LHCN-M2 (cell line): ENCODE data around the gene DTNBP1. TPM values are rescaled to one million over a fixed set of nuclear protein-coding genes. Genes with fewer than 3 reads are reported as not detected.

ENCODE experiments used
- DNase-seq: peaks from one replicate; pipeline ENCODE4 v3.0.0-alpha.2; 2012; ENCODE audit warnings: low read depth
- total RNA-seq: library from RNA; depleted of rRNA; stranded (reverse); fragments of >200 nt; gene quantifications from 2 replicates; pipeline ENCODE4 v1.2.3, GENCODE V29; 2014

DTNBP1 gene
- total RNA-seq, 1 experiment from 2014 or later, result 6.1 TPM

DNA sequence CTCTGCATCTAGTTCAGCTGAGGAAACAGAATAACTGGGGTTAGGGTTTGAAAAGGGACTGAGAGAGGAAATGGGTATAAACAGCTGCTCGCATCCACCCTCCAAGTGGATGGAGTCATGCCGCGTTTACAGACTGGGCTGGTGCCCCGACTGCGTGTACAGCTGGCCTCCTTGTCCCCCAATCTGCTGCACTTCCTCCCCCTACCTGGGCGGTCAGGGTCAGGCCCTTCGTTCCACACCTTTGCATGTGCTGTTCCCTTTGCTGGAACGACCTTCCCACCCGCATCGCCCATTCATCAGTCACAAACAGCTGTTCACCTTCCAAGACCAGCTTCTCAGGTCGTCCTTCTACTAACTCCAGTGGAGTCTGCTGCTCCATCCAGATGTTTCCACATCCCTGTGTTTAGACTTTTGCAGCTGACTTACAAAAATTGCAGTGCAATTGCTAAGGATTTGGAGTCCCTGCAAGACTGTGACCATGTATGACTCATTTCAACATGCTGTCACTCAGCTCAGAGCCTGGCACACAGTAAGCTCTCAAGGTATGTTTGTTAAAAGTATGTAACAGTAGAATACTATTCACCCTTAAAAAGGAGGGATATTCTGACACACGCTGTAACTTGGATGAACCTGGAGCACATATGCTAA, 129.3 kb downstream of the DTNBP1 start:
- no peak for DNase-seq

DNA sequence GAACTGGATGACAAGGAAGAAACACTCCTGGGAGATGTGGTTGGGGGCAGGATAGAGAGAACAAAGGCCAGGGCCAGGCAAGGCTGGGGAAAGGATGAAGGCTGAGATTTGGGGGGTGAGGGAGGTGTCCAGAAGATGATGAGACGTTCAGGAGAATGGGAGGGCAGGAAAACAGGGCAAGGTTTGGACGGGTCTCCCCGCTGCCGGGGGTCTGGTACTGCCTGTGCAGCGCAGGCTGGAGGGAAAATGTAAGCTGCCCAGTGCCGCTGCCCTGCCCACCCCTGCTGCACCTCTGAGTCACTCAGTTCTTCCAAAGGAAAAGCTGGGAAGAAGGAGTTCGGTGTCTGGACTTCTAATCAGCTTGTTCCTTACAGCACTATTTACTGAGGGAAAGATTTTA, 130.9 kb downstream of the DTNBP1 start:
- DNase-seq, result no peak

DNA sequence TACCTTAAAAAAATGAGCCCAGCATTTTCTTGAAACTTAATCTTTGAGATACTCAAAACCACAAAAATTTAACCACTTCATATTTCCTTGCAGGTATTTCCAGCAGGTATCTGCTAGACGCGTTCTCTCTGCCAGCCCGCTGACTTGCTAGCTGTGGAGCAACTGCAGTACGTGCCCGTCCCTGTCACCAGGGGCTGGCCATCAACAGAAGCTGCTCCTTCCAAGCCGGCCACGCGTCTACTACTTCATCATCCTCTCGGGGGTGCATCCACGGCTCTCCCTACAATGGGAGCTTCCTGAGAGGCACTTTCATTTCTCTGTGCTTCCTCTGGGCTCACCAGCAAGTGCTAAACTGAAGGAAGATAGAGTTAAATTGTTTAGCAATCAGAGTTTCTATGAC, 132.4 kb downstream of the DTNBP1 start:
- DNase-seq, result no peak

DNA sequence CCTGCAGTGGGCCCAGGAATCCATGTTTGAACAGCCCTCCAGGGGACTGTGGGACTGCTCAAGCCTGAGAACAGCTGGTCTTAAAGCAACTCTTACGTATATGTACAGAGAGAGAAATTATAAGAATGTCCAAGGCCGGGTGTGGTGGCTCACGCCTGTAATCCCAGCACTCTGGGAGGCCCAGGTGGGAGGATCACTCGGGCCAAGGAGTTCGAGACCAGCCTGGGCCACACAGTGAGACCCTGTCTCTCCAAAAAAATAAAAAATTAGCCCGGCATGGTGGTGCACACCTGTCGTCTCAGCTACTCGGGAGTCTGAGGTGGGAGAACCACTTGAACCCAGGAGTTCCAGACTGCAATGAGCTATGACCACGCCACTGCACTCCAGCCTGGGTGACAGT, 134.0 kb downstream of the DTNBP1 start:
- no peak for DNase-seq

DNA sequence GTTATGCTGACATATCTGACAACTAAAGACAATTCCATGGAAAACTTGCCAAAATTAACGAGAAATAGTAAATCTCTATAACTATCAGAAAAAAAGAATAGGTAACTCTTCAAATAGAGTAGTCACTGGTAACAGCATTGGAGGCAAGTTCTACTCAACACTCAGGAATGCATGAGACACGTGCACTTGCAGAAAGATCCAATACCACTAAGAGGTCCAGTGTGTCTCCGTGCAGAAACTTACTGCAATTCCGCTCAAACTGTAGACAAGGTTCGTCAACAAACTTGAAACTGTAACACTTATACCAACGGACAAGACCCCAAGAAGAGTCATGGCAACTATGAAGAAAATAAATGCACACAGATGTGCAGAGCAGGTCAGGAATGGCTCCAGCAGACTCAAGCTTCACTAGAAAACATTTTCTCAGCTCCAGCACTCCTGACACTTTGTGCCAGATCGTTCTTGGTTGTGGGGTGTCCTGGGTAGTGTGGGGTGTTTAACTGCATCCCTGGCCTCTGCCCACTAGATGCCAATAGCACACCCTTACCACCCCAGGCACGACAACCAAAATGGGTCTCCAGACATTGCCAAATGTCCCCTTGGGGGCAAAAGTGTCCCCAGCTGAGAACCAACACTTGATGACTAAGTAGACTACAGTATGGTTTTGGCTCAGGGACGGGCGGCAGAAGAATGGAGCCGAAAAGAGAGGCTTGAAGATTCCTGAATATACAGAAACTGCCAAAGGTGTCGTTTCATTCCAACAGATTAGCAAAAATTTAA, 134.8 kb downstream of the DTNBP1 start:
- DNase-seq, result no peak

DNA sequence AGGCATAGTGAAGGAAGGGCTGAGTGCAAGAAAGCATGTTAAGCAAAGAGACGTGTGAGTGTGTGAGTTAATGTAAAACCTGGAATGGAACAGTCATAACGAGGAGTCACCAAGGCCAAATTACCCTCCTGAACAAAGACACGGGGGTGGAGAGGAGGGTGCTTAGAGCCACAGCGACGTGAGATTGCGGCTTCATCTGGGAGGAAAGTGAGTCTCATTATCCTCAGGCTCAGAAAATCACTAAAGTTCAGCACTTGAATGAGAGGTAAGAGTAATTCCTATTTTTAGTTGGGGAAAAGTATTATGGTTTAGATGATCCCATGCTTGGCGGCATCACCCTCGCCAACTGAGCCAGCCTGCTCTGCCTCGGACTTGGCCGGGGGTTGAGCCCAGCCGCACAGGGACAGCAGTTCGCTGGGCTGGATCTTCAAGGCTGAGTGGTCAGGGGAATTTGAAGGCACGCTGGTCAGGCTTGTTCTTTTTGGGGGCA, 136.6 kb downstream of the DTNBP1 start:
- DNase-seq, result no peak

DNA sequence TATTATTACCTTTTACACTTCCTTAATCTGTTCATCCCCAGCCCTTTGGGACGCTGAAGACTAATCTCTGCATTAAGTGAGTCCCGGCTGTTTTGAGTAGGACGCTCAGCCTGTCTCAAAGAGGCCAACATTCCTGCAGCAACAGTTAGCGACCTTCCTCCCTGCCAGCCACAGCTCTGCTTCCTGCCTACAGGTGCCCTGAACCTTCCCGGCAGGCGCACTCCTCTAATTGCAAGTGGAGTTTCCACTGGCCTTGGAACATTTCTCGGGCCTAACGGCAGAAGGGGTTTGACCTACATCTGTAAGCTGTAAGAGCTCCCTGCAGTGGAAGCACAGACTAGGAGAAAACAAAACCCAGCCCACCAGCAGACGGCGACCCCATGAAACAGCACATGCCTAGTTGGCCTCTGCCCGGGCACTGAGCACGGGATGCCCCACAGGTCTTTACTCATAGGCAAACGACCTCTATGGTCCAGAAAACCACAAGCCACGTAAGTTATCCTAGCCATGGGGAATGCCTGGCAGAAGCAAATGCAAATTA, 137.9 kb downstream of the DTNBP1 start:
- no peak for DNase-seq

DNA sequence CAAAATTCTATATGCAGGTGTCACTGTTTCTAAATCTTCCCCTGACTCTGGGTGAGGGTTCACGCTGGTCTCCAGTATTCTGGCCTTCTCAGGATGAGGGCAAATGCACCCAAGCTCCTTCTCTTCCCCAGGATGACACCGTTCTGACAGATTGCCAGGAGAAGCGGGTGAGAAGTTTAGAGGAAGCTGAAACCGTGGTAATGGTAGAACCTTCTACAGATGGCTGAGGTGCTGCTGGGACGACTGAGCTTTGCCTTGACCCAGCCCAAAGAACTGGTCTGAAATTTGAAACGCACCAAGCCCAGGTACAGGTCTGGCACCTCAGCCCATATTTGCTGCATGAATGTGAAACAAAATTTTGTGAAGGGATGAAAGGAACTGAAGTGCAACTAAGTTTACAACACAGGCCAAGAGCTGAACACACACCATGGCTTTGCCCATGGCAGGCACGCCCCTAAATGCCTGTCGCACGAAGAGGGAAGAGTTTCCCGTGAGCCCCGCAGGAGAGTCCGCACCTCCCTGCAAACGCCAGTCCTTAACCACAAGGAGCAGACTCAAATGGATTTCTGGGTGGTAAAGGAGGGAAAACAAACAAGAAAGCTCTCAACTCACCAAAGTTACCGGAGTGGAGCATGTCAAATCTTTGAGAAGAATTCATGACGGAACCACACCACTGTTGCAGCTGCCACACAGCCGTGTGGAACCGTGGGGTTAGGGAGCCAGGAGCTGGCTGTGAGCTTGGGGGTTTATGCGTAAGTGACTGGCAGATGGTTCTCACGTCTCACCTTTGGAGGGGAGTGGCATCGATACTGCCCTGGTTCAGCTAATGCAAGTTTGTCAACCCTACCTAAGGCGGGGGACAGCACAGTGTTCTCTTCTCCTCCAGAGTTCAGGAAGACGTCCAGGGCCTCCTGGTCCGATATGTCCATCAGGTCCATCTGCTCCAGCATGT, 138.9 kb downstream of the DTNBP1 start:
- no peak for DNase-seq

DNA sequence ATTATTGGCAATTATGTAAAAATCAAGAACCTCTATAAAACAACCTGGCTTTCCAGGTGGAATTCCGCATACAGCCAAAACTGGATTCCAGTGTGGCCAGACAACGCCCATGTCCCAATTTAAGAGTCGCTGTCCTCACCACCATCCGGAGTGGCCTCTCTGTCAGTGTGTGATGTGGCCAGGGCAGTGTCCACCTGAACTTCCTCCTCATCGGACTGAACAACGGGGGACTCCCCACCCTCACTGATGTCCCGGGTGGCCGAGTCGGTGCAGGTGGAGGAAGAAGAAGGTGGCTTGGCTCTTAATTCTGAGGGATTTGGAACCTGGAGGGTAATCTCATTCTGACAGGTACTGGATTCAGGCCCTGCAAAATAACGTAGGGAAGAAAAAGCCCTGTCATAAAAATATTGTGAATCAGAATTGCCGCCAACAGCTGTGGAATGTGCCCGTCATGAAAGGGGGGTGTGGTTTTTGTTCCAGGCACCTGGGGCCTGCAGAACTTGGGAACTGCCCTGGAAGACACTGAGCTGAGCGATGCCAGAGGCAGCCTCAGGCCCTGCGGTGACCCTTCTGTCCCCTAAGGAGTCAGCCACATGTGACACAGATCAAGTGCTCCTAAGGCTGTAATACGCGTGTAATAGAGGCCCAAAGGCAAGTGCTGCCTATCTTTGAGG, 139.8 kb downstream of the DTNBP1 start:
- DNase-seq, result no peak

DNA sequence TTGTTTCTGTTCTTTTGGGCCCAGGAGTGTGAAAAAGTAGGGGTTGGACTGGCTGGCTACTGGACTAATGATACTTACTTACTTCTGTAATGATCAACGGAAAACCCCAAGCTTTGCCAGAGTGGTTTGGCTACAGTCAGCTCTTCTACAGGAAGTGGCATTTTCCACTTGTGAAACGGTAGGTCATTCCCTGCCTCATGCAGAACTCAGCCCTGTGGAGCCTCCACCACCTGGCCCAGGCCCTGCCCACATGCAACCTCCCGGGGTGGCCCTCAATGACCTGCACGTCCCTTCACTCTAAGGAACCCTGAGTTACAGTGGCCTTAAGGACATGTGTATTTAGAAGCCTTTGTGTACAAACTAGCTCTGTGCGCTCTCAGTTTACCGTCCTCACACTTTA, 140.4 kb downstream of the DTNBP1 start:
- DNase-seq, result no peak

DNA sequence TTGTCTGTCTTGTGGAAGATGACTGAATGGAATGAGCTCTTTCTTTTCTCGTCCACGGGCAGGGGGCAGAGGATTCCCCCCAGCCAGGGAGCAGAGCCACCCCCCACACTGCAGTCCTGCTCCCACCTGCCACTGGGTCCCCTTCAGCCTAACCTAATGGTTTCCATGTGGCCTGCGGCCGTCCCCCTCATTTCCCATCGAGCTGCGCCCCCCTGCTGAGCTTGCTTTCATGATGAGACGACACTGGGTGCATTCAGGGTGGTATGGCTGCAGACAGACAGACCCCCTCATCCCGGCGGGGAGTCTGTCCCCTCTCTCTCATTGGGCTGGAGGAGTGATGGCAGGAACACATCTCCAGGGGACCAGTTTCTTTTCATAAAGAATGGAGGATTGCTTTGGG, 140.8 kb downstream of the DTNBP1 start:
- no peak for DNase-seq

DNA sequence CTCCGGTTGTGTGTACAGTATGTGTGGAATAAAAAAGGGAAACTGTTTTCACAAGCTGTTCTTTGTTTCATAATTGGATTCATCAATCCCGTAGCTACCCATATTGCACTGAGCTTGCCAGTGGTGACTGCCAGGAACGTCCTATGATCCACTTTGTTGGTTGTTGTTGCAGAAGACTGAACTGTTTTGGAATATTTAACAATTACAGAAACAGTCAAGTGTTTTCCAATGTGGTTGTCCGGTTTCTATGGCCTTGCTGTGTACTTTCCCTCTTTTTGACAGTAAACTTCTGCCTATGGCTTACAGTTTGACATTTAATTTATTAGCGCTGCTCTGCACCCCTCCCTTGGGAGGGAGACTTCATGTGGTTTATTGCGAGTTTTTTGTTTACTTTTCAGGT, 141.2 kb downstream of the DTNBP1 start:
- no peak for DNase-seq

DNA sequence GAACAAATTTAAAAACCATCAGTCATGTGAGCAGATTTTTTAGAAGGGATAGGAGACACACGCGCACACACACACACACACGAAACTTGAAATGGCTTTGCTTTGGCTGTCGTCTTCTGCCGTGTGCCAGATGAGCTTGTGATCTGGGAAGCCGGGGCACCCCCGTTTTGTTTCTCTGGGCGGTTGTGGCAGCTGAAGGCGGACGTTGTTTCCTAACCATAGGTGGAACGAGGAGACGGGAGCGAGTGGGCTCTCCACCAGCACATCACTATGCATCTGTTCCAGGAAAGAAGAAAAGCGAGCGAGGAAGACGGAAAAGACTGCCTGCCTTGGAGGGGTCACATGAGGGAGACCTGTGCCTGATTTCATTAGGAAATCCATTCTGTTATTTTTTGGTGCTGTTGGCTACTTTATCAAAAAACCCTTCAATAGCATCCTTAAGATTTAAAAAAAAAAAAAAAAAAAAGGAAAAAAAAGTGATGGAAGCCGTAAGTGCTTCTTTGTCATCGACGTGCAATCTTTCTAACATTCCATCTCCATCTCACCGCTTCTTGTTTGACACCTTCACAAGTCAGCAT, 142.1 kb downstream of the DTNBP1 start:
- DNase-seq, result no peak

DNA sequence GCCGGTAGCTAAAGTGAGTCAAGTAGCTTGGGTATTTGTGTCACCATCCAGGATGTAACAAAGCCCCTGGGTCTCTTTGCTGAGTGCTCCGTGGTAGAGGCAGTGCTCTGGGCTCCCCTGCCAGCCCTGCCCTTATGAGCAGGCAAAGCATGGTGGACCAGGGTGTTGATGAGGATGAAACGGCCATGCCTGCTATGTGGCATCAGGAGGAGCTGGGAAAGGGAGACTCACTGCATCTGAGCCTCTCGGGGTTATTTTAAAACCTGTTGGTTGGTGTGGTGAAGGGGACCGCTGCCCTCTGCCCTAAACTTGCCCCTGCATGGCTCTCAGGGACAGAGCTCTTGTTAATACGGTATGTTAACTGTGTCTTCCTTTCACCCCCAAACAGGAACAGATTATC, 143.1 kb downstream of the DTNBP1 start:
- DNase-seq, result no peak

DNA sequence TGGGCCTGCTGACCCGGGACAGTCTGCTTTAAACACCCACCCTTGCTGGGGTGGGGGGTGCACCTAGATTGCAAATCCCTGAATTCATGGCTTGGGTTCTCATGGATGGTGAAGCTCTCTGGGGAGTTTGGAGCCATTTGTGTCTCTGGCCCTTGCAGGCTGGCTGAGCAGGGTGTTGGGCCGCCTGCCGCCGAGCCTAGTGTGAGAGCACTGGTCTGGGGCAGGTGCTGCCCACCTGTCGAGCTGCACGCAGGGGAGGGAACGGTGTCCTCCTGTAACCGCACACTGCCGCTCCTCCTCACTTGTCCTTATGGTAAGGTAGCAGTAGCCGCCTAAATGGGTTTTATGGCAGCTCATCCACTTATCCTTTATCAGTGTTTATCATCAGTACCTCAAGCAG, 143.9 kb downstream of the DTNBP1 start:
- no peak for DNase-seq

DNA sequence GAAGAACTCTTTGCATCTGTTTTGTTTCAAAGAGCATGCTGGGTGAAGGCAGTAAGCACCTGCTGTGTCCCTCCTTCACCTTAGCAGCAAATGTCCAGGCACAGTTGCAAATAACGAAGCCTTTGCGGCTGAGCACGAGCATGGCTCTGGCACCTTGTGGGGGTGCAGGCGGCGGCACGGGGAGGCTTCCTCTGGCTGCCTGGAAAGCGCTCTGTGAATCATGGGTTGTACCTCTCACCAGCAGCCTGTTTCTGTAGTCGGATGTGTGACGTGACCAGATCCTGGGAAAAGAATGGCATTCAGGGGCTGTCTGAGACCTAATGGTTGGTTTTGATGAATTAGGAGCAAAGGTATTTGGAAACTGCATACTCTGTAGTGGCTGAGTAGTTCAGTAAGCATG, 144.8 kb downstream of the DTNBP1 start:
- no peak for DNase-seq

DNA sequence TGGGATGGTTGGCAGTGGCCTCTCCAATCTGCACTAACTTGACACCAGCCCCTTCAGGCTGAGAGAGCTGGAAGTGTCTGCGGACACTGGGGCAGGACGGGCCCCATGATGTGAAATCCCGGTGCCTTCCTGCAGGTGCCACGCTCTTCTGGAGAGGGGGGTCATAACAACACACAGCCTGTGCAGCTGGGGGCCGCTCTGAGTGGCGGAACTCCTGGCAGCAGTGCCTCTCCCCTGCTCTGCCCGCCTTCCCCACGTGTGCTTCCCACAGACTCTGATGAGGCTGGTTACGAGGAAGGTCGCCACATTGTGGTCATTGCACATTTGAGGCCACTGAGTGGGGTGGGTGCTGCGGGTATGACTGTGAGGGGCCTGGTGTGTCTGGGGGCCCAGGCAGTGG, 145.2 kb downstream of the DTNBP1 start:
- DNase-seq, result no peak

DNA sequence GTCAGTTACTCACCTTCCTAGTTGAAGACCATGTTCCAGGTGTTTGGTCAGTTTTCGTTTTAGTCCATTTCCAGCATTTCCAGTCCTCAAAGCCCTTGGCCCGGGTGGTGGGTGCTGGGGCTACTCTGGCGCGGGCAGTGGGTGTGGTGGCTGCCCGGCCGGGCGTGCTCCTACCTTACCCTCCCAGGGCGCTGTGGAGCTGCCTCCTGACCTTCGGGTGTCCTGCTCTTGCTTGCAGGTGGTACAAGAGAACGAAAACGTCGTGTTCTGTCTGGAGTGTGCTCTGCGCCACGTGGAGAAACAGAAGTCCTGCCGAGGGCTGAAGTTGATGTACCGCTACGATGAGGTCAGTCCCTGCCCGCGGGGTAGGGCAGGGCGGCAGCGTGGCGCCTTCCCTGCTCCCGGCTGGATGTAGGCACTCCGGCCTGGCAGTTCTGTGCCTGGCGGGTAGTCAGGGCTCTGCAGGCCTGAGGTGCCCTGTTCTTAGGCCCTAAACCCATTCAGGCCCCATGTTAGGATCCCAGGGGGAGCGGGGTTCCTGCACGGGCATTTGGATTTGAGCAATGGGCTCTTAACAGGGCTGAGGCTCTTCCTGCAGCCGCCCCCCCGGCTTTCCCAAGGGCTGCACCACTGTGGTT, 145.8 kb downstream of the DTNBP1 start:
- no peak for DNase-seq

DNA sequence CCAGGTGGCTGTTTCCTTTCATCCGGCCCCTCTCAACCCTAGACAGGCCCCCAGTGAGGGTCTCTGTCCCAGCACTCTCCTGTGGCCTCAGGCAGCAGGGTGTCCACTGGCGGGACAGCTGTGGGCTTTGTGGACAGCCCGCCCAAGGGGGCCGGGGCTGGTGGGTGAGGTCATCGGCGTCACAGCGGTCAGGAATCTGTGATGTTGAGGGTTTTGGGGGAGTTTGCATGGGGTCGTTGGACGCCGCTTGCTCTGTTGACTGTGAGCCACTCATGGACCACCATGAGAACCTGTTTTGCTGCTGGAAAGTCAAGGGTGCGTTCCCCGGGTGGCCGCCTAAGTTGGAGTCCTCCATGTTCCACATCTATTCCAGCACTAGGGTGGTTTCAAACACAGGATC, 146.4 kb downstream of the DTNBP1 start:
- DNase-seq, result no peak

DNA sequence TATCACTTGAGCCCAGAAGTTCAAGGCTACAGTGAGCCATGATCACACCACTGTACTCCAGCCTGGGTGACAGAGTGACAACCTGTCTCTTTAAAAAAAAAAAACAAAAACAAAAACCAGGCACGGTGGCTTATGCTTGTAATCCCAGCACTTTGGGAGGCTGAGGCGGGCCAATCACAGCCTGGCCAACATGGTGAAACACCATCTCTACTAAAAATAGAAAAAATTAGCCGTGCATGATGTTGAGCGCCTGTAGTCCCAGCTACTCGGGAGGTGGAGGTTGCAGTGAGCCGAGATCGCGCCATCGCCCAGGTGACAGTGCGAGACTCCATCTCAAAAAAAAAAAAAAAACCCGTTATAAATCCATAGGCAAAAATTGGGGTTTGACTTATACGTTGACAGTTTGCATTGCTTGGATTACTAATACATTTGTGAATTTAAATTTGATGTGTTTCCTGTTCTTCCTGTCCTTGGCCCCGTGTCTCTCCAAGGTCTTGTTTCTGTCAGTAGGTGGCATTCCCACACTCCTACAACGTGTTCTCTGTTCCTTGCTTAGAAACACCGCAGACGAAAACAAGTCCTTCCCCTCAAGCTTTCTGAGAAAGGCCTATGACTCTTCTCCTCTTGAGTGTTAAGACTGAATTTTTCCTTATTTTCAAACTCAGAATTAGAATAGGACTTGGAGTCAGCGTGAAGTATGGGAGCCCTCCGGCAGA, 147.0 kb downstream of the DTNBP1 start:
- DNase-seq, result no peak
